Vagina (tissue), 2 donors: ENCODE data around the gene RRAS2.

Experiments
- POLR2A ChIP-seq, 2 donors: fragments of 450-650 bp; IDR thresholded peaks; one replicate each; pipeline ENCODE4 v1.6.1; 2017; ENCODE audit warnings: antibody characterized with exemption in 2 of 2, mild to moderate bottlenecking in 2 of 2, moderate library complexity in 2 of 2
- POLR2AphosphoS5 ChIP-seq, 2 donors: sonication (generic); formaldehyde crosslinking; IDR thresholded peaks; one replicate each; pipeline ENCODE4 v1.9.0; 2017; ENCODE audit warnings: antibody characterized with exemption in 2 of 2, mild to moderate bottlenecking in 2 of 2, low read depth in 1 of 2; ENCODE audit not compliant: insufficient read depth in 1 of 2
- TF ChIP-seq, protein P1 (sequence below), 3 experiments: fragments of 450-650 bp in 2 of 3; fragments of 200-600 bp in 1 of 3; sonication (generic) in 1 of 3; IDR thresholded peaks; one replicate each; pipeline ENCODE4 v1.5.1; 2017 to 2019; ENCODE audit warnings: antibody characterized with exemption in 3 of 3, mild to moderate bottlenecking in 2 of 3, moderate library complexity in 2 of 3

DNA sequence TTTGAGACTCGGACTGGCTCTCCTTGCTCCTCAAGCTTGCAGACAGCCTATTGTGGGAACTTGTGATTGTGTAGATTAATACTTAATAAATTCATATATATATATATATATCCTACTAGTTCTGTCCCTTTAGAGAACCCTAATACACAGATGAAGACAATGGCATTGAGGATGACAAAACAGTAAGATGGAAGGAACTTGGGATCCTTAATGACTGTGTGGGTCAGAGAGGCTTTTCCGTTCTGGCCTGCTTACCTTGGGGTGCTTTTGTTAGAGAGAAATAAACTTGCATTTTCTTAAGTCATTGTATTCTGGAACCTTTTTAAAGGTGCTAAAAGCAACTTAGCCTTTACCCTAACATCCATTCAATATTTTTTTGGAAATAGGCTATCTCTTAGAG lies 49.6 kb upstream of the RRAS2 start:
- TF ChIP-seq, protein P1, sequence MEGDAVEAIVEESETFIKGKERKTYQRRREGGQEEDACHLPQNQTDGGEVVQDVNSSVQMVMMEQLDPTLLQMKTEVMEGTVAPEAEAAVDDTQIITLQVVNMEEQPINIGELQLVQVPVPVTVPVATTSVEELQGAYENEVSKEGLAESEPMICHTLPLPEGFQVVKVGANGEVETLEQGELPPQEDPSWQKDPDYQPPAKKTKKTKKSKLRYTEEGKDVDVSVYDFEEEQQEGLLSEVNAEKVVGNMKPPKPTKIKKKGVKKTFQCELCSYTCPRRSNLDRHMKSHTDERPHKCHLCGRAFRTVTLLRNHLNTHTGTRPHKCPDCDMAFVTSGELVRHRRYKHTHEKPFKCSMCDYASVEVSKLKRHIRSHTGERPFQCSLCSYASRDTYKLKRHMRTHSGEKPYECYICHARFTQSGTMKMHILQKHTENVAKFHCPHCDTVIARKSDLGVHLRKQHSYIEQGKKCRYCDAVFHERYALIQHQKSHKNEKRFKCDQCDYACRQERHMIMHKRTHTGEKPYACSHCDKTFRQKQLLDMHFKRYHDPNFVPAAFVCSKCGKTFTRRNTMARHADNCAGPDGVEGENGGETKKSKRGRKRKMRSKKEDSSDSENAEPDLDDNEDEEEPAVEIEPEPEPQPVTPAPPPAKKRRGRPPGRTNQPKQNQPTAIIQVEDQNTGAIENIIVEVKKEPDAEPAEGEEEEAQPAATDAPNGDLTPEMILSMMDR (IDR thresholded peaks at IDR 0.05): no peak
- TF ChIP-seq POLR2A (IDR thresholded peaks at IDR 0.05): no peak
- no peak for TF ChIP-seq POLR2AphosphoS5 (IDR thresholded peaks at IDR 0.05; ENCODE audit: insufficient read depth in 1 of 2, low read depth in 1 of 2)
